Endodermal cell (in vitro differentiated cells): ENCODE measurements around the gene HHAT. TPM values are rescaled to one million over a fixed set of nuclear protein-coding genes. Genes with fewer than 3 reads are reported as not detected.
A peak's percentile ranks its signal among the peaks of the same experiment; 100 is the strongest.

ENCODE experiments used
- DNase-seq: peaks from one replicate; pipeline ENCODE4 v3.0.0-alpha.2; 2017
- H3K27ac ChIP-seq: 2 replicates; pipeline ENCODE4 v1.5.1; 2013; ENCODE audit warnings: mild to moderate bottlenecking, low read depth, low read length, moderate library complexity
- H3K27me3 ChIP-seq: 2 replicates; pipeline ENCODE4 v1.6.1; 2013; ENCODE audit warnings: mild to moderate bottlenecking, low read length, moderate library complexity; ENCODE audit not compliant: insufficient read depth, control insufficient read depth, poor library complexity, severe bottlenecking
- H3K36me3 ChIP-seq: 2 replicates; pipeline ENCODE4 v1.7.0; 2013; ENCODE audit warnings: mild to moderate bottlenecking, low read length, moderate library complexity; ENCODE audit not compliant: control insufficient read depth, insufficient read depth
- H3K4me1 ChIP-seq: one replicate; pipeline ENCODE4 v1.7.0; 2013; ENCODE audit warnings: low read length; ENCODE audit not compliant: control insufficient read depth, insufficient read depth
- H3K4me3 ChIP-seq: 2 replicates; pipeline ENCODE4 v1.5.1; 2013; ENCODE audit warnings: mild to moderate bottlenecking, low read length, moderate library complexity
- H3K9ac ChIP-seq: 2 replicates; pipeline ENCODE4 v1.6.1; 2013; ENCODE audit warnings: mild to moderate bottlenecking, low read length, moderate library complexity; ENCODE audit not compliant: poor library complexity, severe bottlenecking; ENCODE audit errors: extremely low read depth
- H3K9me3 ChIP-seq: 2 replicates; pipeline ENCODE4 v1.6.1; 2013; ENCODE audit warnings: mild to moderate bottlenecking, low read length, moderate library complexity; ENCODE audit not compliant: control insufficient read depth
- H3K27ac Mint-ChIP-seq: 2 replicates; pipeline ENCODE4 v1.8.0; 2020; ENCODE audit warnings: mixed read lengths
- H3K27me3 Mint-ChIP-seq: 2 replicates; pipeline ENCODE4 v1.8.0; 2021; ENCODE audit warnings: mild to moderate bottlenecking, mixed read lengths; ENCODE audit not compliant: insufficient read depth
- H3K36me3 Mint-ChIP-seq: 2 replicates; pipeline ENCODE4 v1.8.0; 2020; ENCODE audit warnings: low read depth, mixed read lengths
- H3K4me1 Mint-ChIP-seq: 2 replicates; pipeline ENCODE4 v1.8.0; 2020; ENCODE audit warnings: mixed read lengths
- H3K4me3 Mint-ChIP-seq: 2 replicates; pipeline ENCODE4 v1.8.0; 2020; ENCODE audit warnings: mild to moderate bottlenecking, moderate library complexity, mixed read lengths
- H3K9me3 Mint-ChIP-seq: 2 replicates; pipeline ENCODE4 v1.8.0; 2020; ENCODE audit warnings: mild to moderate bottlenecking, mixed read lengths
- CTCF ChIP-seq: fragments of 200-600 bp; sonication (generic); conservative IDR thresholded peaks from 2 replicates; pipeline ENCODE4 v1.5.0; 2021; ENCODE audit warnings: antibody characterized with exemption, mild to moderate bottlenecking
- WGBS, 2 experiments: methylation state at CpG; one replicate each; pipeline versions ENCODE4 v1.1.5 to v1.1.7; 2013; ENCODE audit warnings: missing lambda C conversion rate in 2 of 2, mixed read lengths in 1 of 2; ENCODE audit not compliant: insufficient coverage in 1 of 2, insufficient read length in 1 of 2; 5-methylcytosine and 5-hydroxymethylcytosine counted together
- total RNA-seq, 2 donors: library from RNA; stranded (reverse); fragmentation: NEBNext Ultra II Directional in 1 of 2; extraction: Animal tissue kit (Norgen Biotek cat#: 25700) in 1 of 2; gene quantifications; 2 replicates in 1 of 2; 3 replicates in 1 of 2; pipeline ENCODE4 v1.2.1, GENCODE V29; 2021

HHAT gene
- total RNA-seq, 2 donors from 2014 or later, result 6.9 to 9.8 TPM

DNA sequence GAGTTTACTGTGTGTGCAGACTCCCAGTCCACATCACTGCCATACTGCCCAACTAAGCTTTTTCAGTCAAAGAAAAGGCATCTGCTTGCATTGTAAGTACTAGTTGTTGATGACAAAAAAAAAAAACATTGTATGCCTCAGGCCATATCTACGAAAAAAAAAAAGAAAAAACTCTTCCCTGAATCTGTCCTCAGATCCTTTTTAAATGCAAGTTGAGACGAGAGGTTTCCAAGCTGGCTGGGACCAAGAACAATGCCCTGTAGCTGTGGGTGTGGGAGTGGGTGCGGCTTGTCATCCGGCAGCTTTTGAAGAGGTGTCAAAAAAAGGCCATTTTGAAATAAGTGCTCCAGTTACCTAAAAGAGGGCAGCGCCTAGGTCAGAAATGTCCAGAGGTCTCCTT lies 29.2 kb upstream of the HHAT start:
- Histone ChIP-seq H3K4me1 (peaks cover 10% of the 10 kb centered on the region), H3K9ac (no peak overlapping the region), H3K27ac (no peak overlapping the region), H3K36me3 (no peaks in the 10 kb centered on the region), H3K9me3 (no peaks in the 10 kb centered on the region), H3K4me3 (no peak overlapping the region), H3K27me3 (no peaks in the 10 kb centered on the region)
- peak; percentile 51 for DNase-seq
- peaks cover 17% of the 10 kb centered on the region for H3K4me1 Mint-ChIP-seq
- H3K9me3 Mint-ChIP-seq, result no peaks in the 10 kb centered on the region
- TF ChIP-seq CTCF, result no peak
- H3K27me3 Mint-ChIP-seq, result peaks cover 1% of the 10 kb centered on the region
- no peak overlapping the region for H3K27ac Mint-ChIP-seq
- H3K4me3 Mint-ChIP-seq, result no peak overlapping the region
- no peaks in the 10 kb centered on the region for H3K36me3 Mint-ChIP-seq
- WGBS, 2 experiments, result 51 to 56% methylated on average over 4 to 5 of the region's 5 CpGs

GRCh38 chr1:210300923-210301614 lies 27.6 kb upstream of the HHAT start:
- H3K27ac ChIP-seq, result no peak overlapping the region
- H3K9ac ChIP-seq, result no peak overlapping the region
- no peaks in the 10 kb centered on the region for H3K27me3 ChIP-seq
- no peaks in the 10 kb centered on the region for H3K9me3 ChIP-seq
- H3K36me3 ChIP-seq, result no peaks in the 10 kb centered on the region
- TF ChIP-seq CTCF, result no peak
- no peaks in the 10 kb centered on the region for H3K4me1 ChIP-seq
- peaks cover 4% of the 10 kb centered on the region for H3K4me1 Mint-ChIP-seq
- H3K4me3 Mint-ChIP-seq, result no peak overlapping the region
- no peak overlapping the region for H3K4me3 ChIP-seq
- no peaks in the 10 kb centered on the region for H3K27me3 Mint-ChIP-seq
- no peak for DNase-seq
- no peak overlapping the region for H3K27ac Mint-ChIP-seq
- no peaks in the 10 kb centered on the region for H3K36me3 Mint-ChIP-seq
- WGBS, 2 experiments, result 89% methylated on average over 5 of the region's 5 CpGs; no CpG with 5 or more reads in 1 of the 2 experiments
- no peaks in the 10 kb centered on the region for H3K9me3 Mint-ChIP-seq

DNA sequence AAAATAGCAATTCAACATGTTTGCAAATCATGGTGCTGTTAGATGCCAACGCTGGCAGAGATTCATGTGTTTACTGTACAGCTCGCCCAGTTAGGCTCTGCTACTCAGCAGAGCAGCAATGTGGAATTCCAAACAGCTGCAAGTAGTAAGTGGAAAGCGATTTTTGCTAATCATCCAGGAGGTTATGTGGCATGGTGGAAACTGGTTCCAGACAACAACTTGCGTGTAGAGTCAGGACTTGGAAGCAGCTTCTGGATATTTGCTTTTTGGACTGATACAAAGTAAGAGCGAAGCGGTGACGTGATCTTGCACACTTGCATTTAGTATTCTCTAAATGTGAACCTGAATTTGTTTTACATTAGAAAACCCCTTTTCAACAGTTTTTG lies 27.1 kb upstream of the HHAT start:
- H3K4me3 ChIP-seq, result no peak overlapping the region
- no peak overlapping the region for H3K9ac ChIP-seq
- no peaks in the 10 kb centered on the region for H3K9me3 Mint-ChIP-seq
- H3K27ac ChIP-seq, result no peak overlapping the region
- H3K27ac Mint-ChIP-seq, result no peak overlapping the region
- DNase-seq, result no peak
- WGBS, 2 experiments, result 81 to 83% methylated on average over 7 of the region's 7 CpGs
- no peaks in the 10 kb centered on the region for H3K27me3 ChIP-seq
- H3K9me3 ChIP-seq, result no peaks in the 10 kb centered on the region
- no peaks in the 10 kb centered on the region for H3K27me3 Mint-ChIP-seq
- H3K36me3 Mint-ChIP-seq, result no peaks in the 10 kb centered on the region
- H3K4me3 Mint-ChIP-seq, result no peak overlapping the region
- no peaks in the 10 kb centered on the region for H3K36me3 ChIP-seq
- peaks cover 4% of the 10 kb centered on the region for H3K4me1 Mint-ChIP-seq
- no peaks in the 10 kb centered on the region for H3K4me1 ChIP-seq
- TF ChIP-seq CTCF, result no peak
